Muscle of back (tissue), 11 donors: Measurements from ENCODE around the gene NPR2. TPM values are rescaled to one million over a fixed set of nuclear protein-coding genes. Genes with fewer than 3 reads are reported as not detected.
A peak's percentile ranks its signal among the peaks of the same experiment; 100 is the strongest.

ENCODE experiments used
- DNase-seq, 3 donors: peaks; one replicate each; pipeline versions ENCODE4 v3.0.0 to v3.0.0-alpha.2; 2013
- polyA plus RNA-seq, 10 donors: library from polyadenylated mRNA; unstranded; fragments of 120-200 nt; gene quantifications; one replicate each; pipeline ENCODE4 v1.2.1, GENCODE V29; 2013; ENCODE audit not compliant: insufficient read length in 10 of 10

Gene NPR2
- polyA plus RNA-seq, 10 donors = 21.0 to 31.5 (median 25.8) TPM

DNA sequence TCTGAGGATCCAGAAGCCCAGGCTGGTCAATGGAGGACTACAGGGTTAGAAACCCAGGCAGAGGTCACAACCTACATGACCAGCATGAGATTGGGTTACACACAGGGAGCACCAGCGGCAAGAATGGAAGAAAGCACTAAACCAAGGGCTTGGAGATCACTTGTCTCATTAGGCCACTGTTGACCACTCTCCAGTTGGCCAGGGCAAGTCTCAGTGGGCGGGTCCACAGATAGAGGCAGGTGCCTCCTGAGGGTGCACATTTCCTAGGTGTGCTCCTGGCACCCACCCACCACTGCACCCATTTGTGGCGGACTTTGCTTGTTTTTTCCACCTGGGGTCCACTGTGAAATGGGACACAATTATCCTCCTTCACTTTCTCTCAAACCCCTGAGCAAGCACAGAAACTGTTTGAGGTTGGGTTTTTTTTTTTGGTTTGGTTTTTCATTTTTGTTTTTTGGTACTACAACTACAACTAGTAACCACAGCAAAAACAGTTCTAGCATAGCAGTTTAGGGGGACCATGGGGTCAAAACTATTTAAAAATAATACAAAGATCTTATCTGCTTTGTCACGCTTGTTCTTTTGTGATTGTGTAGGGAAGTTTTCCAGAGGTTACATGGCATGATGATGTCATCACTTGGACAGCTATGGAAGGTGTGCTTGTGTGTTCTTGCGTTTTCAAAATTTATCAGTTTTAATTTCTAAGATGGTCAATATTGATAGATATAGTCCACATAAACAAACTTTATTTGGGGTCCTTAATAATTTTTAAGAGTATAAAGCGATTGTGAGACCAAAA, 6.1 kb downstream of the NPR2 start:
- no peak for DNase-seq

DNA sequence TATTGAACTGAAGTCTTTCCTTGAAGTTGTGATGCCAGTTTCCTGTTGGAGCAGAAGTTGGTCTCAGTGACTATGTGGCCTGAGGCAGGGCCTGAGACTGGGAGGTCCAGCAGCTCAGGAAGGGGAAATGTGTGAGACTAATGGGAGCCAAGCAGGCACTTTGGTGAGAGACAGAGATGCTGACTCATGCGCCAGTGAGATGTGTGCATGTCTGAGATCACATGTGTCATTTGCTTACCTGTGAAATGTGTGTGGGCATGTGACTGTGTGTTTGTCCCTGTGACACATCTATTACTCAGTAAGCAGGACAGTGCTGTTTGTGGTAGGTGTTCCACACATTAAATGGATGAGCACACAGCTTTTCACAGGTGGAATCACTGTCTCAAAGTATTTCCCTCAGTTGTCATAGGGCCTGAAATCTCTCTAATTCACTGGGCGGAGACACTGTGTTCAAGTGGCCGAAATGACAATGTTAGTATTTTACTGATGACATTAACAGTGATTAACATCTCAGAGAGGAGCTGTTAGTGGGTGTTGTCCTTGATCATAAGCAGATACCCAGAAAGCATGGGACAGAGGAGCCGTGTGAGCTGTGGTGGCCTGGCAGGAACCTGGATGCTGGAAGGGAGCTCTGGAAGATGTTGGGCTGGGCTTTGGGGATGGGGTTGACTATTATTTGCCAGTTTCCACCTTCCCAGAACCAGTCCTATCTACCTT, 7.4 kb downstream of the NPR2 start:
- no peak for DNase-seq

DNA sequence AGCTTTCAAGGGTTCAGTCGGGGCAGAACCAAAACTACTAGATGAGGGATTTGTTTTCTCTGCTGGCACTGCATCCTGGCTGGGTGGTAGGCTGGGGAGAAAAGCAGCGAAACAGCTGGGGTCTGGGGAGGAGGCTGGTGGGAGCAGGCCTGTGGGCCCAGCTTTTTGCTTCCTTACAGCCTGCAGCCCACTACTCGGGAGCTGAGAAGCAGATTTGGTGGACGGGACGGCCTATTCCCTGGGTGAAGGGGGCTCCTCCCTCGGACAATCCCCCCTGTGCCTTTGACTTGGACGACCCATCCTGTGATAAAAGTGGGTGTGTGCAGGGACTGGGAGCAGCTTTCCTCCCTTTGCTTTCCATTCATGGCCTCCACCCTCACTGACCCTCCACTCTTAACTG, 9.1 kb downstream of the NPR2 start:
- no peak for DNase-seq

DNA sequence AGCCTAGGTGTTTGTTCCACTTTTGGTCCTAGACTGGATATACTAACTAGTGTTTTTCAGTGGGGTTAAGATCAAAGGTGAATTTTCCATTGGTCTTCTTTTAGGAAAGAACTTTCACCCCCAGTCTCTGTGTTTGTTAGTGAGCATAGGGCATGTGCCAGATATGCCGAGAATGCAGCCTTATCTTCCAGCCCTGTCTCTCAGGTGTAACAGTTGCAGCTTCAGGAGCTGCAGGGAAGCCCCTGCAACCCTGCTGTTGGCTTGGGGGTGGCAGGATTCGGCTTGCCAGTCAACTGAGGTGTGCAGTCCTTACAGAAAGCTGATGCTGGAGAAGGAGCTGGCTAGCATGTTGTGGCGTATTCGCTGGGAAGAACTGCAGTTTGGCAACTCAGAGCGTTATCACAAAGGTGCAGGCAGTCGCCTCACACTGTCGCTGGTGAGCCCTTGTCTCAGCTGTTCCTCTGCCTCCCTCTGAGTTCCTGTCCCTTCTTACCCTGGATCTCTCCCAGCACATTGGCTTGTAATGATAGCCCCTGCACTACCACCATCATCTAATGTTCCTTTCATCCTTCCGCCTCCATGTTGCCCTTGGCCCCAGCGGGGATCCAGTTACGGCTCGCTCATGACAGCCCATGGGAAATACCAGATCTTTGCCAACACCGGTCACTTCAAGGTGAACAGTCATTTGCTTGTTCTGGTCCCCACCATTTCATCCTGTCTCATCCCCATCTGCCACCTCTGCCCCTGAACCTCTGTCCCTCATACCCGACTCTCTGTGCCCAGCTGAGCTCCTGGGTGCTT, 10.1 kb downstream of the NPR2 start:
- no peak for DNase-seq

DNA sequence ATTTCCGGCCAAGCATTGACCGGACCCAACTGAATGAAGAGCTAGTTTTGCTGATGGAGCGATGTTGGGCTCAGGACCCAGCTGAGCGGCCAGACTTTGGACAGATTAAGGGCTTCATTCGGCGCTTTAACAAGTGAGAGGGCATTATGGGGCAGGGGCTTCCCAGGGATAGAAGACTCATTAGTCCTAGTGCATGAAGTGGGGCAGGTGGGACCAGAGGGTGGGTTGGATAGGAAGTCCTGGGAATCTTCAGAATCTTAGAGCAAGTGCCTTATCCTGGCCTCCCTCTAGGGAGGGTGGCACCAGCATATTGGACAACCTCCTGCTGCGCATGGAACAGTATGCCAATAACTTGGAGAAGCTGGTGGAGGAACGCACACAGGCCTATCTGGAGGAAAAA, 14.7 kb downstream of the NPR2 start:
- no peak for DNase-seq

DNA sequence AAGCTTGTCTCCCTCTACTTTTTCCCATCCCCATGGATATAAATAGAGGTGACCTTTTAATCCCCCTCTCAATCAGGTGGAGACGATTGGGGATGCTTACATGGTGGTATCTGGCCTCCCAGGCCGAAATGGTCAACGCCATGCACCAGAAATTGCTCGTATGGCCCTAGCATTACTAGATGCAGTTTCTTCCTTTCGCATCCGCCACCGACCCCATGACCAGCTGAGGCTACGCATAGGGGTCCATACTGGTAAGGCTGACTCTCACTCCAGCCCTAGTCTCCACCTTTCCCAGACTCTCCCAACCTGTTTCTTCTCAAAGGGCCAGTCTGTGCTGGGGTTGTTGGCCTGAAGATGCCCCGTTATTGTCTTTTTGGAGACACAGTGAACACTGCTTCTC, 17.0 kb downstream of the NPR2 start:
- no peak for DNase-seq

DNA sequence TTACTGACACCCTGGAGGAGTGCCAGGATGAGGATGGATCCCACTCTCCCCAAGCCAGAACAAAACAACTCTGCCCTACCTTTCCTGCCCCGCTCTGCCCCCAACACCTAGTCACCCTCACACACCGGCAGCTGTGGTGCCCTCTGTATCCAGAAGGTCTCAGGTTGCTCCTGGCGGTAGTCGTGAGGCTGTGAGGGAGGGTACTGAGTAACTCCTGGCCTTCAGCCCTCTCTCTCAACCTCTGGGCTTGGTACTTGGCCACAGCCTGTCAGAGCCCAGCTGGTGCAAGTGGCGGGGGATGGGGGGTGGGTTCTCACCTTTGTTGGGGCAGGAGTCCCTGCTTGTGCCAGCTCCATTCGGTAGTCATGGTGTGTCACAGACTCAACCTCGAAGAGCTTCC, 18.7 kb downstream of the NPR2 start:
- no peak for DNase-seq

DNA sequence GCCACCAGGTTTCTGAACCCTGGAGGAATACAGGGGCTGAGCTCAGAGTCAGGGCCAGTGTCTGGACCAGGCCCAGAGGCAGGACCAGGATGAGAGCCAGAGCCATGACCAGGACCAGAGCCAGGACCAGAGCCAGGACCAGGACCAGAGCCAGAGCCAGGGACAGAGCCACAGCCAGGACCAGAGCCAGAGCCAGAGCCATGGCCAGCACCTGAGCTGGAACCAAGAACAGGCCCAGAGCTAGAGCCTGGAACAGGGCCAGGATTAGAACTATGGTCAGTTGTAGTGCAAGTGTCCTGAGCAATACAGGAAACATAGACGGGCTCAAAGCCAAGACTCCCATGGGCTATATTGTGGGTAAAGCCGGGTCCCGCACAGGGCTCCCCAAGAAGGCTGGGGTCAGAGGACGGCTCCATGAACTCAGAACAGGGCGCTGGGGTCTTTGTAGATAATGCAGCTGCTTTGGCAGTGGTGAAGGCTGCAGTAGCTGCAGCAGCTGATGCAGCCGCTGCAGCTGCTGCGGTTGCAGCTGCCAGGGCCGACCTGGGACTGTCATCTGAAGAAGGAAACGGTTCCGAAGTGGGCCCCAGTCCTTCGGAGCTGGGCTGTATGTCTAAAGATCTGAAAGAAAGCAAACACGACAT, 20.1 kb downstream of the NPR2 start:
- DNase-seq = peak in 1 of 3 donors; percentile 34

DNA sequence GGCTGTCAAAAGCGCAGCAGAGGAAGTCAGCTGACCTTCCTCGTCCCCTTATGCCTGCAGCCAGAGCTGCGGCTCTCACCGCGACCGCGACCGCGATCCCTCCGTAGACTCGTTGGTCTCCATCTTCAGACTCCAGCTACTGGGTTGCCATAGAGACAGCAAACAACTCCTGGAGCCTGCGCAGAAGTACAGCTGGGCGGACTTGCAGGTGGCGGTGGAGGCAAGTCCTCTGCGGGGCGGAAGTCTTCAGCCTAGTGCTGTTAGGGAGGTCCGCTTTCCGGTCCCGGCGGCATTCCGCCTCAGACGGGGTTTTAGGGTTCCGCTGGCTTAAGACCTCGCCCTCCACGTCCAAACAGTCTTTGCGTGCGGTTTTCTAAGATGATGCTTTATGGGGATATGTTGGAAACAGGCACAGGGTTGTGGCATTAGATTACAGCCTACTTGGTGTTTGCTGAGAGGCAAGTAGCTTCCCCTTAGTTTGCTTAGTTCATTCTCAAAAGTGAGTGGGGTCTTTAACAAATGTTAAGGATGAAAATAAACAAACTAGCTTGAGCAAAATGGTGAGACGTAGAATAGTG, 20.7 kb downstream of the NPR2 start, which contains the start of gene SPAG8:
TSS of gene SPAG8 (minus strand) at position 238 of the 578 bp plus-strand sequence. CDS start at position 123, 115 bp downstream.
- DNase-seq = peak; percentile 93 to 98 (median 94)

DNA sequence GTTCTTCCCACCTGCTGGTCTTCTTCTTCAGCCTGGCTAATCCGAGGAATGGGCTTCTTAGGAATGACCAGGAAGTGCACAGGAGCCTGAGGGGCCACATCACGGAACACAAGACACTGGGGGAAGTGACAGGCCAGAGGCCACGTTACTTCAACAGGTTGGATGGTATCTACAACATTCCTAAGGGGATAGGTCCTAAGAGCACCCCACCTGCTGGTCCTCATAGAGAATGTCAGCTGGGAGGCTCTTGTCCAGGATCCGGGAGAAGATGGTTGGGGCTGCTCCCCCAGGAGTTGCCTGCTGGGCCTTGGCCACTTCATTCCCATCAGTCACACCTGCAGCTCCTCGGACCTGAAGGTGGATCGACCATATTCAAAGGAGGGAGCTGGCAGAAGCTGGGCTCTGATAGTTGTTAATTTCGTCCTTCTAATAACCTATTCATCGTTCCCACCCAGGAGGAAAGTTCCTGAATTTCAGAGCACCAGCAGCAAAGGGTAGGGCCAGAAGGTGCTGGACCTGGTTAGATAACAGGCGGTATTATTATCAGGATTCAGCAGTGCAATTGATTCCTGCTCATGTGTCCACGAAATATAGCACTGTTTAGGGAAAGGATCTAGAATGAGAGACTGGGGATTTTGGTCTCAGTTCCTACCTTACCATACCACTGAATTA, 22.2 kb downstream of the NPR2 start:
- DNase-seq = no peak

DNA sequence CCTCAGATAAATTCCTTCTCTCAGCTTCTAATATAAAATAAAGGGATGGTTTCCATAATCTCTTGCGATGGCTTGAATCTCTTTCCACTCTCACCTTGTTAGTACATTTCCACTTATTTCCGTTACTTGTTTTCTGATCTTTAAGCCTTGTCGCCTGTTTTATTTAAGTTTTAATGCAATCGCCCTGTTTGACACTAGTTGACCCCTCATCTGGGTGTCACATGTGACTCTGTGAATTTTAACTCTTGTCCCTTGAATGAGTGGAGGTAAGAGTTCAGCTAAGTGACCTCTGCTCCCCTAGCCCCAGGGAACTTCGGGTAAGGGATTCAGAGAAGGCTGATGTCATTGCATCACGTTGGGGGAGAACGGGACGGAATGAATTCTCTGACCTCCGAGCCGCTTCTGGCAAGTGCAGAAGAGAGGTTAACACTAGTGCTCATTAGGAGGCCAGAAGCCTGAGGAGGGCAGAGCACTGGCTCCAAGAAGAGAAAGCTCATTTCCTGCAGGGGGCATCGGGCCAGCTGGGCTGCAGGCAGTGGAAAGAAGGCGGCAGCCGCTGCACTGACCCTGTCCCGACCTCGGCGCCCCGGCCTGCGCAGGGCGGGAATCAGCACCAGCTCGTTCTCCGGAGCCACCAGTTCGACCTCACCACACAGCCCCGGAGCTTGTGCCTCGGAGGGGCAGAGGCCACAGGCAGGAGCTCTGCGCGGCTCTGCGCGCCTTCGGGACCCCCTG, 22.9 kb downstream of the NPR2 start:
- peak; percentile 41 to 85 (median 77) for DNase-seq

DNA sequence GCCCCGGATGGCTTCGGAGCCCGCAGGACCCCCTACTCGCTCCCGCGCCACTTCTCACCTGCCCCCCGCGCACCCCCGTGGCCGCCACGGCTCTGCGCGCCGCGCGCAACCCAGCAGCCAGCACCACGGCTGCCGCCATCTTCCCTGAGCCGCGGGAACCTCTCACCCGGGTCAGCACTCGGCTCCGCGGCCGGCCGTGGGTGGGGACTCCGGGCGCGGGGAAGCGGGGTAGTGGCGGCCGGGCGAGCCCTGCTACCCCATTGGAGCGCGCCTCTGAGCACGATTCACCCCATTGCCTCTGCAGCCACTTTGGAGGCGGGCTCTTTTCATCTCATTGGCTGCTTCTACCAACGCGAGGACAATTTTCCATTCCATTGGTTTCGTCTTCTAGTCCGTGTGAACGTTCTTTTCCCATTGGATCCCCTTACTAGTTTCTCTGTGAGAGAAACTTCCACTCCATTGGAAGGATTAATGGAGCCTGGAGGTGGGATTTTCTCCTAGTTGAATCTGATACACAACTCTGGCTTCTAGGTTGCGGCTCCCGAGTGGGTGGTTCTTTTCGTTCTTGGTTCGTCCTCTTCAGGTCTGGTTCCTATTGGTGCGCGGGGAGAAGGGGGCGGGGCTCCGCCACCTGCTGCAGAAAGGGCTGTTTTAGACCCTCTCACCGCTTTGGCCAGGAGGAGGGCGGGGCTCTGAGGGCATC, 23.6 kb downstream of the NPR2 start, which contains the start of gene HINT2:
TSS of gene HINT2 (minus strand) at position 202 of the 703 bp plus-strand sequence. CDS start at position 139, 63 bp downstream.
- peak; percentile 97 to 99 (median 99) for DNase-seq

DNA sequence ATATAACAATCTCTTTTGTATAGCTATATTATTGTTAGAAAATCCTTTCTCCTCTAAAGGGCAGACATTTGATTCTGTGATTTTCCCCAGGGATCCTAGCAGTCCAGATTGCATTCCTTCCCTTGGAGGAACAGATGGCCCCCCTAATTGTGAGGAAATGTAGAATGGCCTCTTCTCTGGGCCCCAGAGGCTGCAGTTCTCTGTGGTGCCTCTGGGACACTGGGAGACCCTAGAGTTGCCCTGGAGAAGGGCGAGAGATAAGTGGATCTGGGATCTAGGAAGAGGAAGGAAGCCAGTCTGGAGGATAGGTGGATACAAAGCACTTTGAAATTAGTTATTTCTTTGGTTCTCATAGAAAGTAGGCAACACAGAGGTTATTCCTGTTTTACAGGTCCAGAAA, 25.3 kb downstream of the NPR2 start:
- DNase-seq = no peak

DNA sequence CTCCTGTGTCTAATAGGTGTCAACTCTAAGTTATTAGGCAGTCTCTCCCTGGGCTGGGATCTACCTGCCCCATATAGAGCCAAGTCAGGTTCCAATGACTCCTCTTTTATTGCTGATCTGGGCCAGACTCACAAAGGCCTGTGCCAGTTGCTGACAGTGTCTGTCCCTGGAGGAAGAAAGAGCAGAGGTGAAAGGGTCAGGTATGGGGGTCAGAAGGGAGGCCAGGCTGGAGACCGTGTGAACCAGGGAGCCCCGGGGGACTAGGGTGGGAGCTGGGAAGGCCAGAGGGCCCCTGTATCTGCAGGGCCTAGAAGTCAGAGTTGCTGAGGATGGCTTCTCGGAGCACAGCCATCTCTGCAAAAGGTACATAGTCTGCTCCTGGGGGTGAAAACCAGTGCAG, 26.9 kb downstream of the NPR2 start:
- no peak for DNase-seq

DNA sequence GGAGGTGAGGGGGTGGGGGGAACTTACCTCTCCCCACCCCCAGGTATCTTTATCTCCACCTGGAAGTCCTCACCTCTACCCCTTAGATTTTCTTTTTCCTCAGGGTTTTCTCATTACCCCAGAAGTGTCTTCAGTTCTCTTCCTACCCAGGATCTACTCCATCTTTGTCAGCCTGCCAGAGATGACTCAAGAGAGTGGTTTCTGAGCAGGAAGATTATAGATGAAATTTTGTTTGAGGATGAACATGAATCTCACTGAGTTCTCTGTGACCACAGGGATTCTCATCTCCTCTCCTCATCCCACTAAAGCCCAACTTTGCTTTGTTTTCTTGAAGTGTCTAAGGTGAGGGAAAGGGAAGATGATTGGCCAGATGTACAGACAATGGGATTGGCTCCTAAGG, 28.7 kb downstream of the NPR2 start:
- peak in 1 of 3 donors; percentile 46 for DNase-seq

DNA sequence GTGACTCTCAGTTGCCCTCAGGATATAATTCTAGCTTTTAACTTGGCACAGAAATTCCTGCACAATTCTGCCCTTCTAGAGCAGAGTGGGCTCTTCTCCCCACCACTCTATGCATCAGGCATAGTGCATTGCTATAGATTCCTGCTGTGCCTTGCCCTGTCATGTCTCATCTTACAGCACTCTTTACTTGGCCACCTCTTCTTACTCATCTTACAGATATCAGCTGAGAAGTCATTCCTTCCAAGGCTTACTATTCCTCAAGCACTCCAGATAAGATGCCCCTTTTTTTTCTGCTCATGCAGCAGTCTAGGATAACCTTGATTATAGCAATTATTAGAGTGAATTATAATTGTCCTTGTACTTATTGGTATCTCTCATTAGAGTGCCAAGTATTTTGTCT, 31.5 kb downstream of the NPR2 start:
- DNase-seq = no peak

DNA sequence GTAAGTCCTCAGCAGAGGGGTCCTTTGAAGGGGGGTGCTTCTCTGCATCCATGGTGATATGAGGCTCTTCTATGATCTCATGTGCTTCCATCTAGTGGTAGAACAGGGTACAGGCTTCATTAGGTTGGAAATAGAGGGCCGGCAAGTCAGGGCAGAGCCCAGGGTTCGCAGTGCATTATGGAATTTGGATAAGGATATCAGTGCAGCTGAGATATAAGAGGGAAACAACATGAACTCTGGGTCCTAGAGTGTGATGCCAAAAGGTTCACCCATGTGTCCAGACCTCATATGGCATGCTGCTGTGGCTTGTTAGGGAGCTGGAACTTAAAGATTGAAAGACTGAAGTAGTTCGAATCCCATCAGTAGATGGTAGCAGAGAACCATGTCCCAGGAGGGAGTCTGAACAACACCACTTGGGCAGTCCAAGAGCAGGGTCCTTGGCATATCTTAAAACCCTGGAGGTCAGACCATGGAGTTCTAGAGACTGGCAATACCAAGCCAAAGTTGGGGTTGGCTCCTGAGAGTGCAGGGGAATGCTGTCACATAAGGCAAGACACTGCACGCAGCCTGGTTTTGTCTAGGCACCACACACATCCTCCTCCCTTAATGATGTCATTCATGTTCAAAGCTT, 34.8 kb downstream of the NPR2 start:
- DNase-seq = peak in 2 of 3 donors; percentile 52 to 76

DNA sequence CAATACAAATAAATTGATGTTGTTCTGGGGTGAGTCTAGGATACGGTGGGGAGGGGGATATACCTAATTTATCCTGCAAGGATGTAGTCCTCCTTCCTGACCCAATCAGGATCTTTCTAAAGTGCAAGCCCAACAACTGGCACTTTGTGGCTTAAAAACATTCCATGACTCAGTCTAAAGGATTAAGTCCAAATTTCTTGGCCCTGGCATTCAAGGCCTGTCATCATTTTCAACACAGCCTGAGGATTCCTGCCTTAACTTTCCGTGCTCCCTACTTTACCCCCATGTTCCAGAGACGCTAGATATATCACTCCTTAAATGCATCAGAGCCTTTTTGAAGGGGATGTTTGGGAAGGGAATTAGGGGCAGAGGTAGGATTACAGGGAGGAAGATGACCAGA, 36.1 kb downstream of the NPR2 start:
- no peak for DNase-seq

DNA sequence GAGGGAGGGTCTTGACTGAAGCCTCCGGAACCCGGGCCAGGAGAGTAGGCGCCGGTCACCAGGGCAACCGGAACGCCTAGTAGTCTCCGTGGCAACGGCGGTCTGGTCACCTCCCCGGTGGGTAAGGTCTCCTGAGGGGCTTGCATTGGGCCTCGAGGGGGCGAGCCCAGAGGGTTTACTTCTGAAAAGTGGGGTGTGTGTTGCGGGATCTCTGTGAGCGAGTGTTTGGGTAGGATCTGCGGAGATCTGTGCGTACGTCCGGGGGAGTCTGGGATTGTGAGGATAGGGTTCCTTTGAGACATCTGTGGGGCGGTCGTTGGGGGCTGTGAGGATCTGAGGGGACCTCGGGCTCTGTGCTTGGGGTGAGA, 37.3 kb downstream of the NPR2 start, which contains the start of gene FAM221B:
TSS of gene FAM221B (minus strand) at position 17 of the 368 bp plus-strand sequence. CDS start 2,571 bp downstream, outside the sequence.
- peak in 1 of 3 donors; percentile 24 for DNase-seq
